Measurements from ENCODE around the gene MDH1.
"Not testable (repeated sequence)": the region's sequence is repeated elsewhere in the genome, so short reads cannot be mapped to it uniquely, and the experiment has no call there.

MDH1 gene

GRCh38 chr2:63581298-63581961, 7.3 kb upstream of the MDH1 start:
- DNase-seq = peak; percentile 80
- in situ Hi-C loops (cut with HindIII; ENCODE audit: low pct_ligation_motif_present, low pct_unique_long_range_greater_than_20kb, low sequenced_read_pairs) = no loop called here

- no peak for DNase-seq
- in situ Hi-C loops (cut with HindIII; ENCODE audit: low pct_ligation_motif_present, low pct_unique_long_range_greater_than_20kb, low sequenced_read_pairs) = no loop called here
Measured at GRCh38 chr2:63582873-63583272, 5.9 kb upstream of the MDH1 start.

GRCh38 chr2:63587814-63588384, 864 bp upstream of the MDH1 start:
- no peak for DNase-seq
- in situ Hi-C loops (cut with HindIII; ENCODE audit: low pct_ligation_motif_present, low pct_unique_long_range_greater_than_20kb, low sequenced_read_pairs) = no loop called here

GRCh38 chr2:63589148-63589958, 590 bp downstream of the MDH1 start:
- DNase-seq = no peak
- in situ Hi-C loops (cut with HindIII; ENCODE audit: low pct_ligation_motif_present, low pct_unique_long_range_greater_than_20kb, low sequenced_read_pairs) = no loop called here

GRCh38 chr2:63590626-63591408, 2.1 kb downstream of the MDH1 start:
- in situ Hi-C loops (cut with HindIII; ENCODE audit: low pct_ligation_motif_present, low pct_unique_long_range_greater_than_20kb, low sequenced_read_pairs) = no loop called here
- DNase-seq = no peak

GRCh38 chr2:63591566-63592175, 2.9 kb downstream of the MDH1 start:
- in situ Hi-C loops (cut with HindIII; ENCODE audit: low pct_ligation_motif_present, low pct_unique_long_range_greater_than_20kb, low sequenced_read_pairs) = no loop called here
- DNase-seq = no peak

- peak; percentile 24 for DNase-seq
- in situ Hi-C loops (cut with HindIII; ENCODE audit: low pct_ligation_motif_present, low pct_unique_long_range_greater_than_20kb, low sequenced_read_pairs) = no loop called here
Measured at GRCh38 chr2:63594660-63595059, 5.9 kb downstream of the MDH1 start.

- in situ Hi-C loops (cut with HindIII; ENCODE audit: low pct_ligation_motif_present, low pct_unique_long_range_greater_than_20kb, low sequenced_read_pairs) = no loop called here
- no peak for DNase-seq
Measured at GRCh38 chr2:63596401-63596883, 7.7 kb downstream of the MDH1 start.

GRCh38 chr2:63598981-63599380, 10.2 kb downstream of the MDH1 start:
- DNase-seq = no peak
- in situ Hi-C loops (cut with HindIII; ENCODE audit: low pct_ligation_motif_present, low pct_unique_long_range_greater_than_20kb, low sequenced_read_pairs) = no loop called here

- no peak for DNase-seq
- in situ Hi-C loops (cut with HindIII; ENCODE audit: low pct_ligation_motif_present, low pct_unique_long_range_greater_than_20kb, low sequenced_read_pairs) = no loop called here
Measured at GRCh38 chr2:63600881-63601460, 12.2 kb downstream of the MDH1 start.

GRCh38 chr2:63604666-63605065, 15.9 kb downstream of the MDH1 start:
- in situ Hi-C loops (cut with HindIII; ENCODE audit: low pct_ligation_motif_present, low pct_unique_long_range_greater_than_20kb, low sequenced_read_pairs) = no loop called here
- no peak for DNase-seq

- DNase-seq; in situ Hi-C loops (cut with HindIII; ENCODE audit: low pct_ligation_motif_present, low pct_unique_long_range_greater_than_20kb, low sequenced_read_pairs): not testable (repeated sequence)
Measured at GRCh38 chr2:63608865-63609264, 20.1 kb downstream of the MDH1 start.

- in situ Hi-C loops (cut with HindIII; ENCODE audit: low pct_ligation_motif_present, low pct_unique_long_range_greater_than_20kb, low sequenced_read_pairs) = no loop called here
- no peak for DNase-seq
Measured at GRCh38 chr2:63610525-63610924, 21.8 kb downstream of the MDH1 start.

- in situ Hi-C loops (cut with HindIII; ENCODE audit: low pct_ligation_motif_present, low pct_unique_long_range_greater_than_20kb, low sequenced_read_pairs) = no loop called here
- DNase-seq = no peak
Measured at GRCh38 chr2:63613391-63613901, 24.7 kb downstream of the MDH1 start.

- in situ Hi-C loops (cut with HindIII; ENCODE audit: low pct_ligation_motif_present, low pct_unique_long_range_greater_than_20kb, low sequenced_read_pairs) = no loop called here
- peak; percentile 82 for DNase-seq
Measured at GRCh38 chr2:63614448-63614968, 25.7 kb downstream of the MDH1 start.

- in situ Hi-C loops (cut with HindIII; ENCODE audit: low pct_ligation_motif_present, low pct_unique_long_range_greater_than_20kb, low sequenced_read_pairs) = no loop called here
Measured at GRCh38 chr2:63614983-63615945, 26.5 kb downstream of the MDH1 start.

GRCh38 chr2:63617366-63617765, 28.6 kb downstream of the MDH1 start:
- no peak for DNase-seq
- in situ Hi-C loops (cut with HindIII; ENCODE audit: low pct_ligation_motif_present, low pct_unique_long_range_greater_than_20kb, low sequenced_read_pairs) = no loop called here

More at GRCh38 chr2:63614983-63615945, 26.5 kb downstream of the MDH1 start:
- DNase-seq = no peak

Measured in ACHN (cell line).